ENCODE measurements around the gene PASK.

- TF ChIP-seq CTCF (IDR thresholded peaks at IDR 0.05): no peak
- TF ChIP-seq EZH2 (IDR thresholded peaks at IDR 0.05): no peak
- TF ChIP-seq EZH2phosphoT487 (IDR thresholded peaks at IDR 0.05): no peak
These were observed 8.0 kb downstream of the PASK start for GRCh38 chr2:241141214-241141770.

Data from neural progenitor cell (in vitro differentiated cells).